HG03342 (cell line): ENCODE results near the gene ACBD7.

Experiments used
- ATAC-seq: cut with Tn5 transposase; IDR thresholded peaks from one replicate; pipeline ENCODE4 v1.9.1; 2021; ENCODE audit warnings: mild to moderate bottlenecking, moderate library complexity; ENCODE audit not compliant: unreplicated experiment

ACBD7 gene

DNA sequence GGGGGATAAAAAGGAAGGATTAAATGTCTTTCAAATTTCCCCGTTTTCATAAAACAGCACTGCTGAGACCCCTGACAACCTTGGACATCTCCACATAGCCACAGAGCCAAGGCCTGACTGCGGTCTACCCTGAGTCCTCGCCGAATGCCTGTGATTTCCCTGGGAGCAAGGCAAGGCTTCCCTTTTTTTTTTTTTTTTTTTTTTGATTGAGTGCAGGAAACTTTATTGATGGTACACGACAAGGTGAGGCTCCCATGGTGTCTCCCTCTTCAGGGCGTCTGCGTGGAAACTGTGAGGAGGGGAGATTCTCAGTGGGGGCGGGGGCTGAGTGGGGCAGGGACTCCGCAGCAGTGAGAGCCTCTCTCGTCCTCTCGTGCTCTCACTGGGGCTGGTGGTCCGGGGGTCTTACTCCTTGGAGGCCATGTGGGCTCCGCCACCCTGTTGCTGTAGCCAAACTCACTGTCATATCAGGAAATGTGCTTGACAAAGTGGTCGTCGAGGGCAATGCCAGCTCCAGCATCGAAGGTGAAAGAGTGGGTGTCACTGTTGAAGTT is 4.4 kb upstream of the ACBD7 start:
- no peak for ATAC-seq

DNA sequence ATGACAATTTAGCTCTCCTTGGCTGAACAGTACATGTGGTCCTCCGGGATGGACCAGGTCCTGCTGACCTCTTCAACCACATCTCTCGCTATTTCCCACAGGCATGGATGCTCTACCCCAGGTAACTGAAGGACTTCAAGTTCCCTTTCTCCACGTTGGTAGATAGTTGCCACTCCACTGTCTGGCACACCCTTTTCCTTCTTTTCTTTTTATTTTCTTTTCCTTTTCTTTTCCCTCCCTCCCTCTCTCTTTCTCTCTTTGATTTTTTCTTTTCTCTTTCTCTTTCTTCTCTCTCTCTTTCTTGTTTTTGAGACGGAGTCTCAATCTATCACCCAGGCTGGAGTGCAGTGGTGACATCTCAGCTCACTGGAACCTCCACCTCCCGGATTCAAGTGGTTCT is 2.8 kb upstream of the ACBD7 start:
- no peak for ATAC-seq

DNA sequence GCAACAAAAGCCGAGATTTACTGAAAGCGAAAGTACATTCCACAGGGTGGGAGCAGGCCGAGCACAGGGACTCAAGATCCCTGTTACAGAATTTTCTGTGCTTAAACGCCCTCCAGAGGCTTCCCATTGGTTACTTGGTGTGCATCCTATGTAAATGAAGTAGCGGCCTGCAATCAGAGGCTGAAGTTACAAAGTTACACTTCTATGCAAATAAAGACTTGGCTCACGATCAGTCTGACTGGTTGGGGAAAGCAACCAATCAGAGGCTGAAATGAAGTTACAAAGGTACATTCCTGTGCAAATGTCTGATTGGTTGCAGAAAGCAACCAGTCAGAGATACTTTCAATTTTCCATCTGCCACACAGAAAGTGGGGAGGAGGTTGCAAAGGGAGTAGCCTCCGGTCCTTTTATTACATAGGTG is 4.1 kb downstream of the ACBD7 start:
- no peak for ATAC-seq

DNA sequence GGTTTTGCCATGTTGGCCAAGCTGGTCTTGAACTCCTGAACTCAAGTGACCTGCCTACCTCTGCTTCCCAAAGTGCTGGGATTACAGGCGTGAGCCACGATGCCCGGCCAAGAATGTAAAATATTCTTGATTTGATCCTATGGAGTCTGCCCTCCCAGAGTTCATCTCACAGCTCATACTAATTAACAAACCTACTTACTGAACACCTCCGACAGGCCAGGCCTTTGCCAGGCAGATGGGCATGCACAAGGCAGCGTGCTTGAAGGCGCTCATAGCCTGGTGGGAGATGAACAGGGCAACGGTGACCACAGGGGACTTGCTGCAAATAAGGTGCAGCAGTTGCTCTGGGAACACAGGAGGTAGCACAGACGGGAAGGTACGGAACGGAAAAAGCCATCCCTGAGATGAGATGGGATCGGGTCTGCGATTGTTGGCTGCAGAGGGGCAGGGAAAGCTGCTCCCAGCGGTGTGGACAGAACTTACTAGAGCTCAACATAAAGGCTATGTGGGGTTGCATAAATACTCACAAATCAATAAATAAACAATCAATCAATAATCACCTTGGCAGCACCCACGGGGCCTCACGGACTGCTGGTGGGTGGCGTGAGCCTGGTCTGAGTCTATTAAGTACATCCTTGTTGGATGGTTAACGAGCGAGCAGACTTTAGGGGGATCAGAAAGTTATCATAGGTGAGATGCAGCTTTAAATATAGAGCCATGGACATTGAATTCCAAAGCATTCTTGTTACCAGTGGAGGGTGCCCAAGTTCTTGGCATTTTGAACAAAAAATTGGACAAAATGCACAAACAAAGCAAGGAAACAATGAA is 4.7 kb downstream of the ACBD7 start:
- no peak for ATAC-seq

DNA sequence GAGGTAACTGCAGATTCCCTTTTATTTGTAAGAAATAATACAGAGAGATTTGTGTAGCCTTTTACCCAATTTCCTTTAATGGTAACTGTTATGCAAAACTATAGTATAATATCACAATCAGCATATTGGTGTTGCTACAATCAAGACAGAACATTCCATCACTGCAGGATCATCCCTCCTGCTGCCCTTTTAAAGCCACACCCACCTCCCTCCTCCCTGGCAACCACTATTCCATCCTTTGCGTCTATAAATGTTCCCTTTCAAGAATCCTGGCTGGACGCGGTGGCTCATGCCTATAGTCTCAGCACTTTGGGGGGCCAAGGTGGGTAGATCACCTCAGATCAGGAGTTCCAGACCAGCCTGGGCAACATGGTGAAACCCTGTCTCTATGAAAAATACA is 13.2 kb downstream of the ACBD7 start:
- ATAC-seq: no peak

DNA sequence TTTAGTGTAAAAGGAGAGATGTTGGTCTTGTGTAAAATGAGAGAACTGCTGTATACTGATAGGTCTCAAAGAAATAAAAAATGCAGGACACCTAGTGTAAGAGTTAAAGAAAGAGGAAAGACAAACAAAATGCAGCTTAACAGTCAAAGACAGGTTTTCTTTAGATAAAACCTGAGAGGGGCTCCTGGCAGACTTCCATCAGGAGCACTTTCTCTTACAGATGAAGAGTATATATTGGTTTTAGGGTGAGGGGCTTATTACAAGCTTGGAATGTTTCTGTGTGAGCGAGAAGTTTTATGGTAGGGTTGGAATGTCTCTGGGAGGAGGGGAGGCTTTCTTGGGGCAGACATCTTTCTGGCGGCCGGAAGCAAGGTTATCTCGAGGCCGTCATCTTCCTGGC is 16.2 kb downstream of the ACBD7 start:
- no peak for ATAC-seq

DNA sequence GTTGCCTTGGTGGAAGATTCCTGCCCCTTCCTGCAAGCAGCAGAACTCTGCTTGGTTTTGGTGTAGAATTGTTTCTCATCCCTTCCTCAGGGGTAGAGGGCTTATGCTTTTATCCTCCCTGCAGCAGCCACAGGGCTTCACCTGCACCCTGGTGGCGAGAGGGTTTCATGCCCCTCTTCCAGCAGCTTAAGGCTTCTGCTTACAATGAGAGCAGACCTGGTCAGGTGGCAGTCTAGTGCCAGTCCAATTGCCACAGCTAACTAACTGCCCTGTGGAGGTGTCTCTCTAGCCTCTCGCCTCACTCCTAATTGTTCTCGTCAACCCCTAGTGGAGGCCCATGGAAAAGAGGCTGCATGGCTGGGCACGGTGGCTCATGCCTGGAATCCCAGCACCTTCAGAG is 19.3 kb downstream of the ACBD7 start:
- no peak for ATAC-seq

DNA sequence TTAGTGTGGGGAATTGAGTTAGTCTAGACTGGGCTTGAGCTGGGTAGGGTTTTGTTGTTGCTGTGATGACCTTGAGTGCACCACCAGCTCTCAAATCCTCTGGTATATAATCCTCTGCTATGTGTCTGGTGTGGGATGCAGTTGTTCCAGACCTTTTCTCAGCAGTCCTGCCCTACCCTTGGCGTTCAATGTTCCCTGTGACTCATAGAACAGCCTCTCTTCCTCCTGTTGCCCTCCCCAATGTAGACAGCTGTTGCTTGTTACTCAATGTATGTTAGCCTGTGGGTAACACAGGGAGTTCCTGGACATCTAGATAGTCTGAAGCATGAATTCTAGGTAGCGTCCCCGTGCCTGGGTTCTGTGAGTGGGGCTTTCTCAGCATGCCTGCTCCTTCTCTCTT is 19.8 kb downstream of the ACBD7 start:
- ATAC-seq: no peak

DNA sequence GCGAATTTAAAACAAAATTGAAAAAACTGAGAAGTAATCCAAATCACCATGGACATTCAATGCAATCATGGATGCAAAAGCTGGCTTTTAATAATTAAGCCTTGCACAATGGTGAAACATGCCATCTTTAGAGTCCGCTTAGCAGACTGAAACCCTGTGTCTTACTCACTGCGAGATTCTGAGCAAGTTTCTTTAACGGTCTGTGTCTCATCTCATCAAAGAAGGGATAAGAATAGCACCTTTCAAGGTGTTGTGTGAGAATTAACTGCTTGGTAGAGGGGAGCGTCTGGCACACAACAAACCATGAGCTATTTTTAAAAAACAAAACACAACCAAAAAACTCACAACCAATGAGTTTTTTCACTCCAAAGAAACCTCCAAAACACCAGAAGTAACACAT is 21.4 kb downstream of the ACBD7 start:
- ATAC-seq: no peak

DNA sequence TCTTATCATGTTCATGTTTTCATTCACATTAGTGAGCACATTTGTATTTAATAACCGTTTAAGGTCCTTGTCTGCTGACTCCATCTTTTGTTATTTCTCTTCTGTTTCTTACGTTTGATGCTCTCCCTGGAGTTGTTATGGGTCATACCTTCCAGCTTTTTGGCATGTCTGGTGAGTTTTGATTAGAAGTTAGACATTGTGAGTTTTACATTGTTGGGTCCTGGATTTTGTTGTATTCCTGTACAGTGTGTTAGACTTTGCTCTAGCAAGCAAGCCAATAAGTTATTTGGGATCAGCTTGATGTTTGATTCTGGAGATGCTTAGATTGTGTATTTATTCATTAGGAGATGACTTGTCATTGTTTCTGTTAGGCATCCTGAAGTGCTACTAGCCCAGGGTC is 27.9 kb downstream of the ACBD7 start:
- no peak for ATAC-seq

DNA sequence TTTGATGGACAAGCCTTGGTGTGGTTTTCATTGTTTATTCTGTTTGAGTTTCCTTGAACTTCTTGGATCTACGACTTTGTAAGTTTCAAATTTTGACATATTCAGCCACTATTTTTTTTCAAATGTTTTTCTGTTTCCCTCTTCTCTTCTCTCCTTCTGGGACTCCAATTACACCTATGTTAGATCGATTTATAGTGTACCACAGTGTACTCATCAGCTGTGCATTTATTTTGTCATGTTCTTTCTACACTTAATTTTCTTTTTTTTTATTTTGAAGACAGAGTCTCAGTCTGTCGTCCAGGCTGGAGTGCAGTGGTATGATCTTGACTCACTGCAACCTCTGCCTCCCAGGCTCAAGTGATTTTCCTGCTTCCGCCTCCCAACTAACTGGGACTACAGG is 28.7 kb downstream of the ACBD7 start:
- ATAC-seq: no peak

DNA sequence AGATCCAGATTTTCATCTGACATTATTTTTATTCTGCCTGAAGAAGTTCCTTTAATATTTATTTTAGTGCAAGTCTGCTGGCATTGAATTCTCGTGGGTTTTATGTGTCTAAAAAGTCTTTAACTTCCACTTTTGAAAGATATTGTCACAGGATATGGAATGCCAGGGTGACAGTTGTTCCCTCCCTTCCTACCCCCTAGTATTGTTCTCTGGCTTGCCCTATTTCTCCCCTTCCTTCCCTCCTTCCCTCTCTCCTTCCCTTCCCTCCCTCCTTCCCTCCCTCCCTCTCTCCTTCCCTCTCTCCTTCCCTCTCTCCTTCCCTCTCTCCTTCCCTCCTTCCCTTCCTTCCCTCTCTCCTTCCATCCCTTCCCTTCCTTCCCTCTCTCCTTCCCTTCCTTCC is 29.9 kb downstream of the ACBD7 start:
- ATAC-seq: no peak

DNA sequence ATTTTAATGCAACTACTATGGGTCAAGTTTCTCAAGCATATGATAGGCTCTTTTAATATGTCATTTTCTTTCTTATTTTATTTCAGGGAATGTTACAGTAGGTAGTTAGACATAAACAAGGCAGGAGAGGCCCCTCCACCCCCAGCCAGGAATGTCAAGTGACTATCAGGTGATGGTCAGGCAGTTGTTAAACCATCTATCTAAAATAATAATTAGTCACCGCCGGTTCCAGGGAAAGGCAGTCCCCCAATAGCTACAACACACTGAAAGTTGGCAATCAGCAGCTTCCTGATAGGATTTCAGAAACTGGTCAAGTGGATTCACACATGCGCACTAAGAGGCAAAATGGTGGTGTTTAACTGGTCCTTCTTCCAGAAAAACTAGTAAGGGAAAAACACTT is 35.5 kb downstream of the ACBD7 start:
- ATAC-seq: no peak

DNA sequence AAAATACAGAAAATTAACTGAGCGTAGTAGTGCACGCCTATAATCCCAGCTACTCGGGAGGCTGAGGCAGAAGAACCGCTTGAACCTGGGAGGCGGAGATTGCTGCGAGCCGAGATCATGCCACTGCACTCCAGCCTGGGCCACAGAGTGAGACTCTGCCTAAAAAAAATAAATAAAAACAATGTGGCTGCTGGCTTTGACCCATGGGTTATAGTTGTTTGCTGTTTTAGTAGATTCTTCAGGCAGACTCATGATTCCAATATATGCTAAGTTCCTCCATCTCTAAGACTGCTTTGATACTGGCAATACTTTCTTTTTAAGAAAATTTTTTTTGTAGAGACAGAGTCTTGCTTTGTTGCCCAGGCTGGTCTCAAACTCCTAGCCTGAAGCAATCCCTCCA is 36.5 kb downstream of the ACBD7 start:
- no peak for ATAC-seq

DNA sequence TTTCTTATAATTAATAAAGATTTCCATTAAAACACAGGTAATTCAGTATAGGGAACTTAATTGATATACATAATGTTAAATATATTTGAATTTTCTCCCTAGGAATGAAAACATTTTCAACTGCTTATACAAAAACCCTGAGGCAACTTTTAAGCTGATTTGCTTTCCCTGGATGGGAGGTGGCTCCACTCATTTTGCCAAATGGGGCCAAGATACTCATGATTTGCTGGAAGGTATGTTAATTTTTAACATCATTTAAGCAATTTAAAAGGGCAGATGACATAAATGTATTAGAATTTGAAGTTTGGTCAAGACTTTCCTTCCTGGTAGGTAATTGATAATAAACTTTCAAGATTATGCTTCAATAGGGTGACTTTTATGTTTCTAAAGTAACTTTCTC is 39.0 kb downstream of the ACBD7 start:
- ATAC-seq: no peak

DNA sequence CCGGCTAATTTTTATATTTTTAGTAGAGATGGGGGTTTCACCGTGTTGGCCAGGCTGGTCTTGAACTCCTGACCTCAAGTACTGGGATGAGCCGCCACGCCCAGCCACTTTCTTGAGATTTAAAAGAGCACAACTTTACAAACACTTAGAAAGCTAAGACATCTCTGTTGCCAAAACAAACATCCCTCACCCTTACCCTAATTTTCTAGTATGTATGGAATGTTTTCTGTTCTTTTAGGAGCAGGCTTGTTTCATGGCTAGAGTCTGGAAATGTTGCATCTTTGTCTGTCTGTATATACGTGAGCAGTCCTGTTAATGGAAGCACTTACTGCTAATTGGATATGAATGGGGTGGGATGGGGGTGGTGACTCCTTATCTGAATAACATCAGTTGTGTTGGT is 42.0 kb downstream of the ACBD7 start:
- no peak for ATAC-seq

DNA sequence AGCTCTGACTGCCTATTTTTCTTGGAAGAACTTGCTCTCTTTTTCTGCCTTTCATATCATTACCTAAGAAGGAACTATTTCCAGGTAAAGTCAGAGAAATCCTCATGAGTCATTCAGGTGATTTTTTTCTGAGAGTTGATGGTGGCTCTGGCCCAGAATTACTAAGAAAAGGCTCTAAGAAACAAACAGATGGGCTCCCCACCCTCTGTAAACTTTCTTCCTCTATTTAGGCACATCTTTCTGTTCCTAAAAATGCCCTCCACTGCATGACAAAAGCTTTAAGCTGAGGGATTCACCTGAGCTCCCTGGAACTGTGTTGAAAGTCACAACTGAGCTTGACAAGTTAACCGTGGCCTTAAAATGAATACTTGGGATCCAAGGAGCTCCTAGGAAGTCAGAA is 43.2 kb downstream of the ACBD7 start:
- ATAC-seq: no peak

DNA sequence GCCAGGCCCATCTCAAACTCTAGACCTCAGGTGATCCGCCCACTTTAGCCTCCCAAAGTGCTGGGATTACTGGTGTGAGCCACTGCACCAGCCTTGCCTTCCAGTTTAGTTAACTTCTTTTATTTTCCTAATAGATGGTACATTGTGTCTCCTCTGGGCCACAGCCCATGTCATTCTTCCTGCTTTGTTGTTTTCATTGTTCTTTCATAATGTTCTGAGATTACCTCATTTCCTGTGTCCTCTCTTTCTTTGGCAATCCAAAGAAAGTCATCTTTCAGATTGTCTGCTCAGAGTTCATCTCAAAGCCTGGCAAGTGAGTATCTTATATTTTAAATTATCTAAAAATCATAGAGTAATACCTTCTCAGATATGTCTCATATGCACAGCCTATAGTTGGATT is 44.9 kb downstream of the ACBD7 start, which contains the start of gene OLAH:
Gene OLAH, plus strand, starts transcription at position 270 of the 400 bp plus-strand sequence. CDS start 3,346 bp downstream, outside the sequence.
- no peak for ATAC-seq

DNA sequence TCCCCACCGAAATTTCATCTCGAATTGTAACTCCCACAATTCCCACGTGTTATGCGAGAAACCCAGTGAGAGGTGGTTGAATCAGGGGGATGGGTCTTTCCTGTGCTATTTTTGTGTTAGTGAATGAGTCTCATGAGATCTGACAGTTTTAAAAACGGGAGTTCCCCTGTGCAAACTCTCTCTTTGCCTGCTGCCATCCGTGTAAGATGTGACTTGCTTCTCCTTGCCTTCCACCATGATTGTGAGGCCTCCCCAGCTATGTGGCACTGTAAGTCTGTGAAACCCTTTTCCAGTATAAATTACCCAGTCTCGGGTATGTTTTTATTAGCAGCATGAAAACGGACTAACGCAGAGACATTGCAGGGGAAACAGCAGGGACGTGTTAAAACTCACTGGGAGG is 50.2 kb downstream of the ACBD7 start:
- ATAC-seq: no peak

DNA sequence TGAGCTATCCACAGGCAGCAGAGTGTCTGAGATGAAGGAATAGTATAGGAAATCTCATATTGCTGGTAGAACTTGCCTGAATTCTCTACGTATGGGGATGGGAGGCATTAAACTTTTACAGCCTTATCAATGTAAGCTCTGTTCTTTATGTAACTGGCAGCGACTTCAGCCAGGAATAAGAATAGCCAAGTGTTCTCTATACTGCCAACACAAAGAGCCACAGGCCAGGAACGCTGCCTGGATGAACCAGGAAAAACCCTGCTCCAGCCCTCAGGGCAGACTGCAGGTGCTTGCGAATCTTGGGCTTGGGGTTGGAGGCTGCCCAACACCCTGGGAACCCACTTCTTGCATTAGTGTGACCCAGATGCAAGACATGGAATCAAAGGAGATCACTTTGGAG is 50.9 kb downstream of the ACBD7 start:
- no peak for ATAC-seq

DNA sequence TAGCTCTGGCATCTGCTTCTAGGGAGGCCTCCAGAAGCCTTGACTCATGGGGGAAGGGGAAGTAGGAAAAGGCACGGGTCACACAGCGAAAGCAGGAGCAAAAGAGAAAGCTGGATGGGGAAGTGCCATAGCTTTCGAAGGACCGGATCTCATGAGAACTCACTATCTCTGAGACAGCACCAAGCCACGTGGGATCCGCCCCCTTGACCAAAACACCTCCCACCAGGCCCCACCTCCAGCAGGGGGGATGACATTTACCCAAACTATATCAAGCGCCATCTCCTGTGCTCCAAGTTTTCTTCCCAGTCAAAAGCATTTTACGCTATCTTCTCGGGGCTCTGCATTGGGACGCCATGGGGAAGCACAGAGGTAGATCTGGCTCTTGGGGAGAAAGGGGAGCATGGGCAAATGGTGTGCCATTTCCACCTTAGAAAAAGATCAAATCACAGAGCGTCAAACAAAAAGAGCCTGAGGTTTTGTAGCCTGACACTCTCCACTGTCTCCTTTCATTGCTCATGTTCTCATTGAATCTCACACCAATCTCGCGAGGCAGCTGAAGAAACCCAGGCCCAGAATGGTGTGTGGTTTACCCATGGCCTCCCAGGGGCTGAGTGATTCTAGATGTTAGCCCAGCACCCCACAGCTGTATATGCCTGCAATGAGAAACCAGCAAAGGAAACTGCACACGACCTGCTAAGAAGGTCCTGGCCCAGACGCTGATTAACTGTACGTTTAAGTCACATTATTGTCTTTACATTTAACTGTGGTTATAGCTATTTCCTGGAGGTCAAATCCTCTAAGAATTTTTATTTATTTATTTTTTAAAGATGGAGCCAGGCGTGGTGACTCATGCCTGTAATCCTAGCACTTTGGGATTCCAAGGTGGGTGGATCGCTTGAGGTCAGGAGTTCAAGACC is 52.9 kb downstream of the ACBD7 start:
- no peak for ATAC-seq

DNA sequence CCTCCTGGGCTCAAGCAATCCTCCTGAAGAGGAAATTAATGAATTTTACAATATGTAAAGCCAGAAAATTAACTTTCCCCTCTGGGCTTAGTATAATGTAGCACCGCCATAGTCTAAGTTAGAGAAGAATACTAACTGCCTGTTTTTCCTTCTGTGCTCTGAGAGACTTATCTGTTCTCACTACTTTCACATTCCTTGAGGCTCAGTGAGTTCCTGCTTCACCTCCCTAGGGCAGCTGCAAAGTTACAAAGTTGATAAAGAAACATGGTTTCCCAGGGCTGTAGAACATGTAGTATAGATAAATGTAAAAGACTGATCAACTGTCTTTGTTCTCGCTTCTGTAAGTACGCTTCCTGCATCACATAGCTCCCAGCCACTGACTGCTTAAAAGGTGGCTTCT is 60.8 kb downstream of the ACBD7 start:
- no peak for ATAC-seq
